ENCODE results near the gene GATA6.

Gene GATA6

GRCh38 chr18:22169011-22169888 is at the start of gene GATA6:
TSS of gene GATA6 (plus strand) at chr18:22169589. CDS start at chr18:22171145, 1,556 bp downstream.
- Histone ChIP-seq H3K9me3 (ENCODE audit: control insufficient read depth, low read length) (no peaks in the 10 kb centered on the region), H3K36me3 (ENCODE audit: control insufficient read depth, insufficient read depth, low read length, severe bottlenecking) (no peaks in the 10 kb centered on the region), H3K27me3 (replicated peaks; ENCODE audit: control insufficient read depth, insufficient read depth, low read length) (peaks cover 28% of the 10 kb centered on the region), H3K9ac (ENCODE audit: low read length) (peak within 1 kb of the TSS; percentile 89), H3K4me1 (ENCODE audit: control insufficient read depth, insufficient read depth, low read length) (peaks cover 16% of the 10 kb centered on the region), H3K4me3 (ENCODE audit: low read length) (peak within 1 kb of the TSS; percentile 95)
- DNase-seq (ENCODE audit: low read depth): peak; percentile 95

DNA sequence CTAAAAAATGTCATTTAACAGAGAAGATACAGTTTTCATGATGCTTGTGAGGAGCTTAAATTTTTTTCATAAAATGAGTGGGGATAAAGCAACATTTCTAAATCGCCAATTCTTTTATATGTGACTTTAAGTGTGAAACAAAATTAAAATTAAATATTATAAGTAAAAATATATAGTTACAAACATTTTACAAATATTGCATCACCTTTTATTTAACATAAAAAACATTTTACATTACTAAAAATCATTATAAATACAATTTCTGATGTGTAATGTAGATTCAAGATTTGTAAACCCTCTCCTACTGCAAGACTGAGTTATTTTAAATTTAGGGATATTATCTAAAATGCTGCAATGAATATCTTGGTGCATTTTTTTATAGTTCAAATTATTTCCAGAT is 44.4 kb upstream of the GATA6 start:
- peak; percentile 15 for DNase-seq (ENCODE audit: low read depth)
- H3K9ac ChIP-seq (ENCODE audit: low read length): no peak overlapping the region
- H3K27me3 ChIP-seq (replicated peaks; ENCODE audit: control insufficient read depth, insufficient read depth, low read length): peaks cover 9% of the 10 kb centered on the region
- H3K36me3 ChIP-seq (ENCODE audit: control insufficient read depth, insufficient read depth, low read length, severe bottlenecking): no peaks in the 10 kb centered on the region
- H3K4me3 ChIP-seq (ENCODE audit: low read length): no peak overlapping the region
- H3K4me1 ChIP-seq (ENCODE audit: control insufficient read depth, insufficient read depth, low read length): peaks cover 2% of the 10 kb centered on the region
- peaks cover 7% of the 10 kb centered on the region for H3K9me3 ChIP-seq (ENCODE audit: control insufficient read depth, low read length)

- Histone ChIP-seq H3K9me3 (ENCODE audit: control insufficient read depth, low read length) (no peaks in the 10 kb centered on the region), H3K36me3 (ENCODE audit: control insufficient read depth, insufficient read depth, low read length, severe bottlenecking) (no peaks in the 10 kb centered on the region), H3K4me1 (ENCODE audit: control insufficient read depth, insufficient read depth, low read length) (peaks cover 2% of the 10 kb centered on the region), H3K4me3 (ENCODE audit: low read length) (no peak overlapping the region), H3K27me3 (replicated peaks; ENCODE audit: control insufficient read depth, insufficient read depth, low read length) (peaks cover 9% of the 10 kb centered on the region), H3K9ac (ENCODE audit: low read length) (no peak overlapping the region)
- DNase-seq (ENCODE audit: low read depth): no peak
Measured at GRCh38 chr18:22128954-22129353, 40.4 kb upstream of the GATA6 start.

- H3K27me3 ChIP-seq (replicated peaks; ENCODE audit: control insufficient read depth, insufficient read depth, low read length): peaks cover 9% of the 10 kb centered on the region
- no peak for DNase-seq (ENCODE audit: low read depth)
- H3K4me3 ChIP-seq (ENCODE audit: low read length): no peak overlapping the region
- no peaks in the 10 kb centered on the region for H3K36me3 ChIP-seq (ENCODE audit: control insufficient read depth, insufficient read depth, low read length, severe bottlenecking)
- H3K9ac ChIP-seq (ENCODE audit: low read length): no peak overlapping the region
- H3K9me3 ChIP-seq (ENCODE audit: control insufficient read depth, low read length): no peaks in the 10 kb centered on the region
- no peaks in the 10 kb centered on the region for H3K4me1 ChIP-seq (ENCODE audit: control insufficient read depth, insufficient read depth, low read length)
Measured at GRCh38 chr18:22129778-22130177, 39.6 kb upstream of the GATA6 start.

DNA sequence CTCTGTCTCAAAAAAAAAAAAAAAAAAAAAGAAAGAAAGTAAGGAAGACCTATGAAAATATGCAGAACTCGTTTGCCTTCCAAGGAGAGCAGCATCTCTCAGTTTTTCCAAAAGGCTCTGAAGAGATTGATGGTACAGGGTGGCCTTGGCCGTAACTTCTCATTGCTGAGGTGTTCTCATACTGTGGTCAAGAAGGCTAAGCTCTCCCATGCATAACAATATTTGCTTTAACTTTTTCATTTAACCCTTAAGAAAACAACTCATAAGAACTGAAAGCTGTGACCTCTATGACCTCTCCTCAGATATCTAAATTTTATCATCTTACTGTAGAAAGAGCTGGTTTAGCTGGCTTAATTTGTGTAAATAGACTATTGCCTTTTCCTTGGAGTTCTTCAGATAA is 37.1 kb upstream of the GATA6 start:
- no peaks in the 10 kb centered on the region for H3K36me3 ChIP-seq (ENCODE audit: control insufficient read depth, insufficient read depth, low read length, severe bottlenecking)

DNA sequence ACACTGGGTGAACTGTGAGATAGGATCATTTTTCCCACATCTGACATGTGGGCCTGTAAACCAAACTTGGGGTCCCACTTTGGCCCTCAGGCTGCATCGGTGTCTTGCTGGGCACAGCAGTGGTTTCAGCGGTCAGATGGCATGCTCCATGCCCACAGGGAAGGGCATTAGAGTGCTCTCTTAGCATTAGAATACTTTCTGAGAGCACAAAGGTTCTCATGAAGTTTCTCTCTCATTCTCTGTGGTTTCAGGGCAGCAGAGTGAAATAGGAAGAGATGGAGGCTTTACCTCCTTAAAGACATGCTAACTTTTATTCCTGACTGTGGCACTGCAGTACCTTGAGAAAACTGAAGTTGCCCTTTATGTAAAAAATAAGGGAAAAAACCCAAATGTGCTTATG is 36.6 kb upstream of the GATA6 start:
- H3K36me3 ChIP-seq (ENCODE audit: control insufficient read depth, insufficient read depth, low read length, severe bottlenecking): no peaks in the 10 kb centered on the region
- H3K9ac ChIP-seq (ENCODE audit: low read length): no peak overlapping the region
- no peak overlapping the region for H3K4me3 ChIP-seq (ENCODE audit: low read length)
- H3K27me3 ChIP-seq (replicated peaks; ENCODE audit: control insufficient read depth, insufficient read depth, low read length): peaks cover 9% of the 10 kb centered on the region
- no peak for DNase-seq (ENCODE audit: low read depth)
- H3K4me1 ChIP-seq (ENCODE audit: control insufficient read depth, insufficient read depth, low read length): no peaks in the 10 kb centered on the region
- no peaks in the 10 kb centered on the region for H3K9me3 ChIP-seq (ENCODE audit: control insufficient read depth, low read length)

More for the DNA sequence above, 37.1 kb upstream of the GATA6 start:
- DNase-seq (ENCODE audit: low read depth): no peak
- H3K27me3 ChIP-seq (replicated peaks; ENCODE audit: control insufficient read depth, insufficient read depth, low read length): peaks cover 9% of the 10 kb centered on the region
- no peak overlapping the region for H3K9ac ChIP-seq (ENCODE audit: low read length)
- H3K4me3 ChIP-seq (ENCODE audit: low read length): no peak overlapping the region
- no peaks in the 10 kb centered on the region for H3K9me3 ChIP-seq (ENCODE audit: control insufficient read depth, low read length)
- no peaks in the 10 kb centered on the region for H3K4me1 ChIP-seq (ENCODE audit: control insufficient read depth, insufficient read depth, low read length)

GRCh38 chr18:22136395-22136794 is 33.0 kb upstream of the GATA6 start:
- H3K36me3 ChIP-seq (ENCODE audit: control insufficient read depth, insufficient read depth, low read length, severe bottlenecking): no peaks in the 10 kb centered on the region
- H3K9me3 ChIP-seq (ENCODE audit: control insufficient read depth, low read length): no peaks in the 10 kb centered on the region
- H3K4me3 ChIP-seq (ENCODE audit: low read length): no peak overlapping the region
- no peak overlapping the region for H3K9ac ChIP-seq (ENCODE audit: low read length)
- peaks cover 4% of the 10 kb centered on the region for H3K27me3 ChIP-seq (replicated peaks; ENCODE audit: control insufficient read depth, insufficient read depth, low read length)
- no peaks in the 10 kb centered on the region for H3K4me1 ChIP-seq (ENCODE audit: control insufficient read depth, insufficient read depth, low read length)
- peak; percentile 8 for DNase-seq (ENCODE audit: low read depth)

GRCh38 chr18:22141211-22141610 is 28.2 kb upstream of the GATA6 start:
- H3K4me3 ChIP-seq (ENCODE audit: low read length): no peak overlapping the region
- no peaks in the 10 kb centered on the region for H3K36me3 ChIP-seq (ENCODE audit: control insufficient read depth, insufficient read depth, low read length, severe bottlenecking)
- peaks cover 5% of the 10 kb centered on the region for H3K27me3 ChIP-seq (replicated peaks; ENCODE audit: control insufficient read depth, insufficient read depth, low read length)

GRCh38 chr18:22143347-22144340 is 25.7 kb upstream of the GATA6 start:
- Histone ChIP-seq H3K9ac (ENCODE audit: low read length) (no peak overlapping the region), H3K27me3 (replicated peaks; ENCODE audit: control insufficient read depth, insufficient read depth, low read length) (peaks cover 29% of the 10 kb centered on the region), H3K4me3 (ENCODE audit: low read length) (no peak overlapping the region), H3K9me3 (ENCODE audit: control insufficient read depth, low read length) (no peaks in the 10 kb centered on the region), H3K36me3 (ENCODE audit: control insufficient read depth, insufficient read depth, low read length, severe bottlenecking) (no peaks in the 10 kb centered on the region), H3K4me1 (ENCODE audit: control insufficient read depth, insufficient read depth, low read length) (no peaks in the 10 kb centered on the region)
- no peak for DNase-seq (ENCODE audit: low read depth)

More at GRCh38 chr18:22141211-22141610, 28.2 kb upstream of the GATA6 start:
- DNase-seq (ENCODE audit: low read depth): no peak
- H3K4me1 ChIP-seq (ENCODE audit: control insufficient read depth, insufficient read depth, low read length): no peaks in the 10 kb centered on the region
- no peaks in the 10 kb centered on the region for H3K9me3 ChIP-seq (ENCODE audit: control insufficient read depth, low read length)
- H3K9ac ChIP-seq (ENCODE audit: low read length): no peak overlapping the region

DNA sequence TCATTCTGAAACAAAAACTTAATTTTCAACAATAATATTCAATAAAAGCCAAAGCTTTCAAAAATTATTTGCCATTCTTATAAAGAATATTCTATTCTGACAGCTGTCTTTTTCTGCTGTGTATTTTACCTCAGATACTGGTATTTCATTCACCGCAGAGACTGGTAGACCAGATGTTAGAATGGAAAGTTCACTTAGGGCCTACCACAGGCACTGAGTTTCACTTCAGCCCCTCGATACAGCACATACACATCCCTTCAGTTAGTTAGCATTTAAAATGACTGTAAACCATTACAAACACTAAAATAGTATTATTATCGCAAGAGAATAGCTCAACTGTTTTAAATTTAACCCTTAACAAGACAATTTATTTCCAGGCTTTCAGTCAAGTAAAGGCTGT is 24.2 kb upstream of the GATA6 start:
- Histone ChIP-seq H3K4me3 (ENCODE audit: low read length) (no peak overlapping the region), H3K9me3 (ENCODE audit: control insufficient read depth, low read length) (no peaks in the 10 kb centered on the region), H3K36me3 (ENCODE audit: control insufficient read depth, insufficient read depth, low read length, severe bottlenecking) (no peaks in the 10 kb centered on the region), H3K27me3 (replicated peaks; ENCODE audit: control insufficient read depth, insufficient read depth, low read length) (peaks cover 42% of the 10 kb centered on the region), H3K9ac (ENCODE audit: low read length) (no peak overlapping the region), H3K4me1 (ENCODE audit: control insufficient read depth, insufficient read depth, low read length) (no peaks in the 10 kb centered on the region)
- DNase-seq (ENCODE audit: low read depth): no peak

DNA sequence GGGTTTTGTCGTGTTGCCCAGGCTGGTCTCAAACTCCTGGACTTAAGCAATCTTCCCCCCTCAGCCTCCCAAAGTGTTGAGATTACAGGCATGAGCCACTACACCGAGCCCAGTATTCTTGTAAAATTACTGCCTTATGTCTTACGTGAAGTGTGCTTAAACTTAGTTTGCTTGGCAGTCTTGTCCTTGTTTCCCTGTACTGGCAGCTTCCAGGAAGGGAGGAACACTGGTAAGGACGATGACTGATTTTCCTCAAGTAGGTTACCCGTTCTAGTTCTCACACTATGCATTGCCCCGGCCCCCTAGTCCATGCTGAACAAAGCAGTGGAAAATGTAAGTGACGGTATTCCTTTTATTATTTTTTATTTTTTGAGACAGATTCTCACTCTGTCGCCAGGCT is 19.7 kb upstream of the GATA6 start:
- Histone ChIP-seq H3K9ac (ENCODE audit: low read length) (no peak overlapping the region), H3K9me3 (ENCODE audit: control insufficient read depth, low read length) (no peaks in the 10 kb centered on the region), H3K27me3 (replicated peaks; ENCODE audit: control insufficient read depth, insufficient read depth, low read length) (peaks cover 56% of the 10 kb centered on the region), H3K36me3 (ENCODE audit: control insufficient read depth, insufficient read depth, low read length, severe bottlenecking) (no peaks in the 10 kb centered on the region), H3K4me3 (ENCODE audit: low read length) (no peak overlapping the region), H3K4me1 (ENCODE audit: control insufficient read depth, insufficient read depth, low read length) (no peaks in the 10 kb centered on the region)
- DNase-seq (ENCODE audit: low read depth): no peak

Measured in adipocyte (in vitro differentiated cells).